Kidney glomerular epithelial cell (primary cell): ENCODE results near the gene NPHS1.
"Not testable (repeated sequence)": the region's sequence is repeated elsewhere in the genome, so short reads cannot be mapped to it uniquely, and the experiment has no call there.

Experiments used
- DNase-seq: peaks from one replicate; lab custom pipeline; 2025; lab: John Stamatoyannopoulos, UW

The NPHS1 gene

DNA sequence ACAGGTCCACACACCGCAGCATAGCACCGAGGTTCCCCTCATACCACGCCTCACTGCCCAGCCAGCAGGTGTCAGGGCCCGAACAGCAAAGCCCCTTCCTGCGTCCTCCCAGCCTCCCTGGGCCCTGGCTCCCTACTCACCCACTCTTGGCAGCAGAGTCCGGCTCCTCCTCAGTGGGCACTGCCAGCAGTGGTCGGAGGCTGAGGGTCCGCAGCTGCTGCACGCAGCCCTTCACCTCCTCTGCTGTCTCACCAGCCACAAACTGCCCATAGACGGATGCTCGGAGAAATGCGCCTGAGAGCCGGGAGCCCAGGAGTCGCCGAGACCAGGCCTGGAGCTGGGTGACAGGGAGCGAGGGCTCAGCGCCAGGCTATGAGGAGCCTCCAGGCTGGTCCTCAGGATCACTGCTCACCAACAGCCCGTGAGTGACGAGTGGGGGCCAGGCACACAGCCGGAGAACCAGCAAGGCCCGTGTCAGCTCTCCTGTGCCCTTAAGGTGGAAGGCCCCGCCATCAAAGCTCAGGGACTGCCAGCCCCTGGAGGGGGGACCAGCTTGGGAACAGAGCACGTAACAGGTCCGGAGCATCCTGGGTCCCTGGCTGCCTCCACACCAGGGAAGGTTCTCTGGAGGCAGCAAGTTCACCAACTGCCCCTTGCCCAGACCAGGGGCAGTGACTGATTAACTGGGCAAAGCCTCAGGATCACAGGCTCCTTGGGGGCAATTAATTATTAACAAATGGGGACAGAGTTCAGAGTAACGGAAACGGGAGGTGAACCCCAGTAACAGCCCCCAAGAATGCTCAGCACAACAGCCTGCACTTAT is 39.9 kb downstream of the NPHS1 start, which contains the start of gene PRODH2:
Gene PRODH2, minus strand, starts transcription at position 626 of the 823 bp plus-strand sequence. Its CDS starts 40 bp downstream, at position 586.
- DNase-seq, result no peak

DNA sequence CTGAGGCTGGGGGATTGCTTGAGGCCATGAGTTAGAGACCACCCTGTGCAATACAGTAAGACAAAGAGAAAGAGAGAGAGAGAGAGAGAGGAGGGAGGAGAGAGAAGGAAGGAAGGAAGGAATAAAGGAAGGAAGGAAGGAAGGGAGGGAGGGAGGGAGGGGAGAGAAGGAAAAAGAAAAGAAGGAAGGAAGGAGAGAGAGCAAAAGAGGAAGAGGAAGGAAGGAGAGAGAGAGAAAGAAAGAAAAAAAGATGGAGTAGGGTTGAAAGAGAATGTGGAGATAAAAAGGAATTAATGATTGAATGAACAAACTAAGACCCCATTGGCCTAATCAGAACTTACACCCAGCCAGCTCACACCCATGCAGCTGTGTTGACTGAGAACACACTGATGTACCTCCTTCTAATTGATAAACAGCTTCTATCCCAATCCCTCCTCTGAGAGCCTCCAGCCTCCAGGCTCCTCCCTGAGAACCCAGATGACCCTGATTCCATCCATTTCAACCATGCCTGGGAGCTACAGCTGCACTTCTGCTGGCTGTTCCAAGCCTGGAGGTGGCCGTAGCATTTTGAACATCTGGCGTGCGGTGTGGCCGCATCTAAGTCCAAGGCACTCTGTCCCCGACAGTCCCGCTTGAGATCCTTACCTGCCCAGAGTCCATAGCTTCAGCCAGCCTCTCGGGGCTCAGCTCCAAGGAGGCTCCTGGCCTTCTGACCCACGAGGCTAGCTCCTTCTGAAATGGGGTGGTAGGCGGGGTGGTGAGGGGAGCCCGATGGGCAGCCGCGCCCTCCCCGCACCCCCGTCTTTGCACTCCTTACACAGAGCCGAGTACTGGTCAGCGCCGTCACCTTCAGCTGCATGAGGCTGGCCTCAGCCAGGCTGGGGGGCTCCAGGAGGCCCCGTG is 40.7 kb downstream of the NPHS1 start:
- DNase-seq, result no peak

DNA sequence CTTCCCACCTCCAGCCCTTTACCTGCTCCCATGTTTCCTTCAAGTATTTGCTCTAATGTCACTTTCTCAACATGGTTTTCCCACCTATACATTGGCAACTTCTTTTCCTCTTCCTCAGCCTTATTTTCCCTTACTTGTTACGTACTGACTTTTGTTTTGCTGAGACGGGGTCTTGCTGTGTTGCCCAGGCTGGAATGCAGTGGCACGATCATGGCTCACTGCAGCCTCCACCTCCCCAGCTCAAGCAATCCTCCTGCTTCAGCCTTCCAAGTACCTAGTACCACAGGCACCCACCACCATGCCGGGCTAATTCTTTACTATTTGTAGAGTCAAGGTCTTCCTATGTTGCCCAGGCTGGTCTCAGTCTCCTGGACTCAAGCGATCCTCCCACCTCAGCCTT is 44.7 kb downstream of the NPHS1 start:
- no peak for DNase-seq

DNA sequence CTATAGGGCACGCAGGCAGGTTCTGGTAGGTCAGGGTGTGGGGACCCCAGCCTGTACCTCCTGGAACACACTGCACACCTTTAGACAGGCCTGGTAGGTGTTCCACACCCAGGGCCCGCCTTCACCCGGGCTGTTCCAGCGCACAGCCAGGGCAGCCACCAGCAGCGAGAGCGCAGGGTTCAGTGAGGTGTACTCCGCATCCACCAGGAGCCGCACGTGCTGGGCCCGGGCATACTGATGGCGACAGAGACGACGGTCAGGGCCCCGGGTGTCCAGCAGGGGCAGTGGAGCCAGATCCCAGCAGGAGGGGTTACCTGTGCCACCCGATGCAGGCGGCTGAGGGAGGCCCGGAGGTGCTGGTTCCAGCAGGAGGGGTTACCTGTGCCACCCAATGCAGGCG is 45.7 kb downstream of the NPHS1 start:
- DNase-seq, result no peak

DNA sequence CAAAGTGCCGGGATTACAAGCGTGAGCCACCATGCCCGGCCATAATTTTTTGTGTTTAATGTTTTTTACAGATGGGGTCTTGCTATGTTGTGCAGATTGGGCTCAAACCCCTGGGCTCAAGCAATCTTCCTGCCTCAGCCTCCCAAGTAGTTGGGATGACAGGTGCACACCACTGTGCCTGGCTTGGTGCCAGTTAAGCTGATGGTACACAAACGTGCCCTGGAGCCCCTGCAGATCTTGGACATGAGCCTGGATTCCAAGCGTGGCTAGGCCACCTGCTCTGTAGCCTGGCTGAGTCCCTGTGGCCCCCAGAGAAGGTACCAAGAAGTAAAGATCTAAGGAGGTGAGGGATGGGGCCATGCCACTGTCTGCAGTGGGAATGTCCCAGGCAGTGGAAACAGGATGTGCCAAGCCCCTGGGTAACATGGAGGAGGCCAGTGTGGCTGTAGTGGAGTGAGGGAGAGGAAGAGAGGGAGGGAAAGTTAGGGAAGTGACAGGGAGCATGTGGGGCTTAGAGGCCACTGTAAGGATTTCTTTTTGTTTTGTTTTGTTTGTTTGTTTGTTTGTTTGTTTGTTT is 46.7 kb downstream of the NPHS1 start:
- DNase-seq, result no peak

DNA sequence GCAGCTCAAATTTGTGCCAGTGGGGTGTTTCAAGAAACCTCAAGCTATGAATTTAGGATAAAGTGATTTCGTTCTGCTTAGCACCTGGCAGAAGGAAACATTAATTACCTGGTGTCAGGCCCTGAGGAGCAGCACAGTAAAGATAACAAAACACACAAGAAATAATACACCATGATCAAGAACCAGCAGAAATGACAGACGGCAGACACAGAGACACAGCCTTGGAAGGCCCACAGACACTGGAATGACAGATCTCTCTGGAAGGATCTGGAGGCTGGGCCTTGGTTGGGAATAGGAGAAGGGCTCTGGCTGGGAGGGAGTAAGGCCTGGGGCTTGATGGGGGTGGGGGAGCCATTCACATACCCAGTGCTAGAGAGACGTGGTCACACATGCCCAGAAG is 50.5 kb downstream of the NPHS1 start:
- no peak for DNase-seq

DNA sequence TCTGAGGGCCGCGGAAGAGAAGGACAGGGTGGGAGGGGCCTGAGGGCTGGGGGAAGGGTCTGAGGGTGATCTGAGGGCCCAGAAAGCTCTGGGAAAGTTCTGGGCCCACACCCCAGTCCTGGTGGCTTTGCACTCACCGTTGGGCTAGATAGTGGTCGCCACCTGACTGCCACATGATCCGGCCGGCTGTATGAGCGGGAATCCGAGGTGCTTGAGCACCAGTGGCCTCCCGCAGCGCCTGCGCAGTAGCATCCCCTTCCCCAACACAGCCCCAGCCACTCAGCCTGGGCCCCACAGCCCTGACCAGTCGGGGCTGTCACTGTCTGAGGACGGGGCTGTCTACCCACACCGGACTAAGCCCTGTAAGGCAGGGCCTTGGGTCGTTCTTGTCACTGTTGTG is 54.6 kb downstream of the NPHS1 start:
- DNase-seq, result no peak

DNA sequence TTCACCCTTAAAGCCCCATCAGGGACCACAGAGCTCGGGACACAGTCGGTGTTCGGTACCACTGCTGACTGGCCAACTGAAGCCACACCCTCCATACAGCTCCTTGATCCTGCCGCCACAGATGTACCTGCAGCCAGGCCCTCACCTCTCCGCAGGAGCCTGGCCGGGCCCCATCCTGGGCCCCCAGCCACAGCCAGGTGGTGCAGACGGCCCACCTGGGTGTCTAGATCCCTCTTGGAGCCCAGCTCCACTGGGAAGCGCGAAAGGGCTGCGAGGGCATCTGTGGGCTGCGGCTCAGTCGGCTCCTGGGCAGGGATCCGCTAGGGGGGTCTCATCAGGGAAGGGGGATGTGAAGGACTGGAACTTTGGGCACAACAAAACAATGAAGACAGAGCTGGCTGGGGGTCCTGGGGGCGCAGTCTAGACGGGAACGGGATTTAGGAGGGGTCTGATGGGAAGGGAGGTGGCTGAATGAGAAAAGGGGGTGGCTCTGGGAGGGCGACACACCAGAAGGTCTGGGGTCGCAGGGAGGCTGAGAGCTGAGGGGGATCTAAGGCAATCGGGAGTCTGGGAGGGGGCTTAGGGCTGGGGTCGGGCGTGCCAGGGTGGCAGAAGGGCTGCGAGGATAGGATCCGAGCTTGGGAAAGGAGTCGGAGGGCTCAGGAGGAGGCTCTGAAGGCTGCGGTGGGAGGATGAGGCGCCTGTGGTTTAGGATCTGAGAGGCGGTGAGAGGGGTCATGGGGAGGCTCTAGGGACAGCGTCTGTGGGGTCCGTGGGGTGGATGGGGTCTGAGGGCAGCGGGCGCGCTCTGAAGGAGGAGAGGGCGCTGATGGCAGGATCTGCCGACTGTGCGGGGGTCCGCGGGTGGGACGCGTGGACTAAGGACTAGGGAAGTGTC is 55.4 kb downstream of the NPHS1 start:
- DNase-seq, result no peak

DNA sequence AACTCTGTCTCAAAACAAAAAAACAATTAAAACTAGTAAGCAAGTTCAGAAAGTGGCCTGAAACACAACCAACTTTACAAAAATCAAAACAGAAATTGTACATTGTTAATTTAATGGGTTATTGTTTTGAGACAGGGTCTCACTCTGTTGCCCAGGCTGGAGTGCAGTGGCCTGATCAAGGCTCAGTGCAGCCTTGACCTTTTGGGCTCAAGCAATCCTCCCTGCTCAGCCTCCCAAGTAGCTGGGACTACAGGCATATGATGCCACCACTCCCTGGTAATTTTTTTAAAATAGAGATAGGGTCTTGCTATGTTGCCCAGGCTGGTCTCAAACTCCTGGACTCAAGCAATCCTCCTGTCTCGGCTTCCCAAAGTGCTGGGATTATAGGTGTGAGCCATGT is 56.7 kb downstream of the NPHS1 start:
- DNase-seq, result not testable (repeated sequence)

DNA sequence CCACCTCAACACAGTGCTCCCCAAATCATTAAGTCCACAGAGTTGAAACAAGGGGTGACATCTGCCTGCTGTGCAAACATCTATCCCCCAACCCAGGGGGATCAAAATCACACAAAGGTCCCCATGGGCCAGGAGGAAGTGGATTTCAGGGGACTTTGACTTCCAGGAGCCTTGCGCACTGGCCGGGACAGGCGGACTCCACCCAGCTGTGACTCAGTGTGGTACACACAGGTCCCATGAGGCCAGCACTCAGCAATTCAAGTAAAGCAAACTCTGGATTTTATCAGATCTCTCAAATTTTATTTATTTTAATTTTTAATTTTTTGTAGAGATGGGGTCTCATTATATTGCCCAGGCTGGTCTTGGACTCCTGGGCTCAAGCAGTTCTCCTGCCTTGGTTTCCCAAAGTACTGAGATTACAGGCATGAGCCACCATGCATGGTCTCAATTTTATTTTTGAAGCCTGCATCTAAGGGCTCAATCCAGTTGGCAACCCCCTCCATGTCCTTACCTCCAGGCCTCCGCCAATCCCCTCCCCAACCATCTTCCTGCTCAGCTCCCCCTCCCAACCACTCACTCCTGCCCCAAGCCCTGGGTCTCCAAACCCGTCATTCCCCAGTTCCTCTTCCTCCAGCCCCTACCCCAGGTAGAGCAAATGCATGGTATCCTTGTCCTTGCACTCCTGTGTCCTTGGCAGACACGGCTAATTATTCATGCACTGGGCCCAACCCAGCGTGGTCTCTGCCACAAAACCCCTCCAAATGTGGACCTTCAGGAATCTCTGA is 58.7 kb downstream of the NPHS1 start:
- DNase-seq, result no peak

DNA sequence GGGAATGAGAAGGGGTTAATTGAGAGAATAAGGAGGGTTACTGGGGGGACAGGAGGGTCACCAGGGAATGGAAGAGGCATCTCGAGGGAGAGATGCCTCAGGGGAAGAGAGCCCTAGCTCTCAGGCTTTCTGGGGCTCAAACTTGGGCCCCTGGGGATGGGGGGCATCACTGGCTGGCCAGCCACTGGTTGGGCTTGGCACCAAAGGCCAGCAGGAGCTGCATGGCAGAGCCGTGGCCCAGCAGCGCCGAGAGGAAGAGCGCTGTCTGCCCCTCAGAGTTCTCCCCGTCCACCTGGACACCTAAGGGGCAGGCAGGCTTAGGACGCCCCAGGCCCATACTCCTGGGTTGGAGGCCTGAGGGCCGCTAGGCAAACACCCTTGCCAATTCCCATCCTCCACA is 59.4 kb downstream of the NPHS1 start:
- no peak for DNase-seq

DNA sequence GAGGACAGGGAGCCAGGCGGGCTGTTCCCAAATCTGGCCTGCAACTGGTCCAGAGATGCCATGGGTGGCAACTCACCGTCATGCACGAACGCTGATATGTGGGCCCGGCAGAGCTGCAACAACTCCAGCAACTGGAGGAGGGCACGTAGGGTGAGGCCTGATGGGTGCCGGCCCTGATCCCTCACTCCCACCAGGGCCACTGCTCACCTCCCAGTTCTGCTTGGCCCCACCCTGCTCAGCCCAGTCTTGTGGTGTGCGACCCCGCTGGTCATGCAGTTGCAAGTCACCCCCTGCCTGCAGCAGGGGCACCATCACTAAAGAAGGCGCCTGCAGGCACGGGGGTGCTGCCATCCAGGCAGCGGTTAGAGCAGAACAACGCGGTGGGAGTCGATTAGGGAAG is 60.0 kb downstream of the NPHS1 start:
- DNase-seq, result no peak

DNA sequence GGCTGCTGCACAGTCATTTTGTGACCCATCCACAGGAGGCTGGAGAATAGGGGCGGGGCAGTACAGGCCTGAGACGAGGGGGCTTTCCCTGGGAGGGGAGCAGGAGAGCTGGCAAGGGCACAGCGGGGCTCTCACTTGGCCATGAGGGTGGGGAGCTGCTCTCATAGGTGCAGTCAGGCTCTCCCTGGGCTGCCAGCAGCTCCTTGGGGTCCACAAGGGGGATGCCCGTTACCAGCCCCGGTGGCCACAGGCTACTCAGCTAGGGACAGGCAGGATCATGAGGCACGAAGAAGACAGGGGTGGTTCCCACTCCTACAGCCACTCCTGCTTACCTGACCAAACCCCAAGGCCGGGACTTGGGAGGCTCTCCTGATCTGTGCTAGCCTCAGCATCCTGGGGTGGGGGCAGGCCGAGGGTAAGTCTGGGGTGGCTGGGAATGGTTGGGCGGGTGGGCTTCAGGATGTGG is 60.5 kb downstream of the NPHS1 start:
- no peak for DNase-seq

DNA sequence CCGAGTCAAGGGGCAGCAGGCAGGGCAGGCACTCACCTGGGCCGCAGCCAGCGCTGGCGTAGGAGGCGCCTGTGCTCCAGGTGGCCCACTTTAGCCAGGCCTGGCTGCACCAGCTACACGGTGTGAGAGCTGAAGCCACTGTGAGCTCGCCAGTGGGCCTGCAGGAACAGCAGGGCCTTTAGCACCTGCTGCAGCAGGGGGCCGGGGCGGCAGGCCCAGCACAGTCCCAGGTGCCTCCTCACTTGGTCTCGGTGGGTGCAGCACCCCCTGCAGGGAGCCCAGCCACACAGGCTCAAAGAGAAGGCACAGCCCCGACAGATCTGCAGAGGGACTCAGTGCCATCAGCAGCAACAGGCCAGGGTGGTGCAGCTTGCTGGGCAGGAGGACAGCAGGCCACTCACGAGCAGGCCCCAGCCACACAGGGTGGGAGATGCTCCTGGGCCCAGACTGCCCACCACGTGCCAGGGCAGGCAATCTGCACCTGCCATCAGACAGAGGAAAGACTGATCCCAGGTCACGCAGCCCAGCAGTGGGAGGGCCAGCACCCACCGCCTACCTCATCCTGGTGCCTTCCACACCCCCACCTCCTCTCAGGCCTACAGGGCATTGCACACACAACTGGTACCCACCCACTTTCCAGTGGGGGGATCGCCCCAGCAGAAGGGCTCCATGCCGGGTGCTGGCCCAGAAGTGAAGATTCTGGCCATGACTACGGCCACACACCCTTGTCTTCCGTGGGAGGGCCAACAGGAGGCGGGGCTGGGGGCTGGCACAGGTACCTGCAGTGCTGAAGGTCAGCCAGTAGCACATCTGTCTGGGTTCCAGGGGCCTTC is 61.1 kb downstream of the NPHS1 start:
- no peak for DNase-seq

DNA sequence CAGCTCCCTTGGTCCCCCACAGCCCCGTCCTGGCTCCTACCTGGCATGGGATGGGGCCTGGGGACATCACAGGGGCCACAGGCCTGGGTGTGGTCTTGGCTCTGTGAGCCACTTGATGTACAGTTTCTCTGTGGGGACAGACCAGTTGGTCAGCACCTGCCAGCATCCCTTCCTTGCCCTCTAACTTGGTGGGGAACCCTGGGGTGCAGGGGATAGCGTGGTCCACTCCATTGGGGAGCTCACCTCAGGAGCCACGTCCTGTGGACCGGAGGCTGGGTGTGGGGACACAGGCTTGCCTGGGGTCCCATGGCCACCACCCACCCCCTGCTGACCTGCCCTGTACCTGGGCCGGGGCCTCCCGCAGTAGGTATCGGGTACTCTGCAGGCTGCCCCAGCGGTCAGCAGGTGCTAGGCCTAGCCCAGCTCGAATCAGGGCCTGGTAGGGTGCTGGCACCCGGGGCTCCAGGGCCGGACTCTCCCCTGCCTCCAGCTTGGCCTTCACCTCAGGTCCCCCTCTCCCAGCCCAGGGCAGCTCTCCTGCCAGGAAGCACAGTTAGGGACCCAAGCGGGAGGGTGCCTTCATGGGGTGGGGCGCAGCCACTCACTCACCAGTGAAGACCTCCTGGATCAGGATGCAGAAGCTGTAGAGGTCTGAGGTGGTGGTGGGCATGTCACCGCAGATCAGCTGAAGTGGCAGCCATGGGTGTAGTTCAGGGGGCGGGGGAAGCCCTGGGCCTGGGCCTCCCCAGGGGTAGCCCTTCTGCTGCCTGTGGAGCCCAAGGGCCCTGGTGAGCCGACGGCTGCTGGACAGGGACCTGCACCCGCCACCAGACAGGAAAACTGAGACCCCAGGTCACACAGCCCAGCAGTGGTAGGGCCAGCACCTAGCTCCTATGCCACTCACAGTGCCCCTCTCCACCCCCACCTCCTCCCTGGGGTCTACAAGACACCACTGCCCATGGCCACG is 62.0 kb downstream of the NPHS1 start:
- DNase-seq, result no peak

DNA sequence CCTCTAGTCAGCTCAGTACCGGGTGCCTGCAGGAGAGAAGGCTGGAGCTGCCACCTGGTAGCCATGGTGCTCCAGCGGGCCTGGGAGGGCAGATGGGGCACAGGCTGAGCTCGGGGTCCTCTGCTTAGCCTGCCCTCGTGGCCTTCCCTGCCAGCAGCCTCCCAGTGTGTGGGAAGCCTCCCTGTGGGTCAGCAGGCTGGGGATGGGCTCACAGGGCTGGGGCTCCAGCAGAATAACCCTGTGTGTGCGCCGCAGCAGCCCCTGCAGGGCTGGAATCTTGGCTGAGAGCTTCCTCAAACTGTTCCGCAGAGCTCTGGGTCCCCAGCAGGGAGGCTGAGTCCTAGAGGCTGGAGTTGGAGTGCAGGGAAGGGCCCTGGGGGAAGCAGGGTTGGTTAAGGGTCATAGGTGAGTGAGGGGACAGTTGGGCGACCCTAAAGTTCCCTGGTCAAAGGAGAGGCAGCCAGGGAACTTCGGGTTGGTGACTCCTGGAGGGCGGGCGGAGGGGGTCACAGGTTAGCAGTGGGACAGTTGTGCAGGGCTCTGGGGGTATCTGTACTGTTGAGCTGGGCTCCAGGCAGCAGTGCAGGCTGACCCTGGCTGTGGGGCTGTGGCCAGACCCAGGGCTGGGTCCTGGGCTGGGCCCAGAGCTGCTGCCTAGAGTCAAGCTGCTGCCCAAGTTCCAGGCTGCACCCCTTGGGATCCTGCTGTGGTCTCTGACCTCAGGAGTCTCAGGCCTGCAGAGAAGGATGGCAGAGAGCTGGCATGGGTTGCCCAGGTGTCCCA is 62.9 kb downstream of the NPHS1 start:
- DNase-seq, result no peak

DNA sequence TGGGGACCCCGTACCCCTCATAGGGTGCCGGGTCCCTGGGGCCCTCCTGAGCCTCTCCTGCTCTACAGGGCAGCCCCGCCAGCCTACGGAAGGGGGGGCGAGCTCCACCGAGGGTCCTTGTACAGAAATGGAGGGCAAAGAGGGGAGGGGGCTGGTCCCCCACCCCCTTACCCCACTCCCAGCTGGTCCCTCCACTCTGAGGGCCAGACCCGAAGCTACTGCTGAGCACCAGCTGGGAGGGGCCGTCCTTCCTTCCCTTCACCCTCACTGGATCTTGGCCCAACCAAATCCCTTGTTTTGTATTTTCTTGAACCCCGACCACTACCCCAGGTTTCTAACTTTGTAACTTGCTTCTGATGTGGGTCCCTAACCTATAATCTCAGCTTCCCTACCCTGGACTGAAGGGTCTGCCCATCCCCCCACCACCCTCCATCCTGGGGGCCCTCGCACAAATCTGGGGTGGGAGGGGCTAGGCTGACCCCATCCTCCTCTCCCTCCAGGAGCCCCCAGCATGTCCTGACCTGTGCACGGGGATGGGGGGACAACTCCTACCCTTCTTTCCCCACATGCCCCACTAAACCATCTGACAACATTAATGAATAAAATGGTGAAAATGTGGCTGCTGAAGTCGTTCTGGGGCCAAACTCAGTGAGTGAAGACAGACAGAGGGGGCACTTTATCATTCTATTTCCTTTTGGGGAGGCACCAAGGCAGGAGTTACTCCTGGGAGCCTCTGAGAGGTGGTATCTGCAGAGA is 63.9 kb downstream of the NPHS1 start:
- no peak for DNase-seq
